ENCODE results near the gene SPACA7.
"Not testable (repeated sequence)": the region's sequence is repeated elsewhere in the genome, so short reads cannot be mapped to it uniquely, and the experiment has no call there.

SPACA7 gene

DNA sequence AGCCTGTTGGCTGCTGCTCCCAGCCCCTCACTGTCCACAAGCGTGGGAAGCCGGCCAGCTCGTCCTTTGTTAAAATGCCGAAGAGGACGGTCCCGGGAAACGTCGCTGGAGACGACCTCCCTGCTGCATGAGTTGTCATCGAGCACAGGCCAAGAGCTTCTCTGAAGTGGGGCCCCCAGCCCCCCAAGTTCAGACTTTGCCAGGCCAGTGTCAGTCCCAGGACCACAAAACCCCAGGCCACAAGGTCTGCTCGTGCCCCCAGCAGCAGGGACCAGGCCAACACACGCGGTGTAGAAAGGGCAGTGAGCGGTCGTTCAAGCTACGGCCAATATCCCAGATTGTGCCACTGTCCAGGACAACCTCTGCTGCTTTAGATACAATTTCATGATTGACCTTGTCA lies 57.4 kb downstream of the SPACA7 start:
- H3K27ac Mint-ChIP-seq, DNase-seq, H3K4me3 Mint-ChIP-seq, H3K27me3 Mint-ChIP-seq, H3K4me1 Mint-ChIP-seq, ATAC-seq: not testable (repeated sequence)
- H3K9me3 Mint-ChIP-seq, result peaks cover 18 to 20% of the 10 kb centered on the region in 2 donors

GRCh38 chr13:112434032-112434431 lies 57.9 kb downstream of the SPACA7 start:
- Mint-ChIP-seq H3K27me3 (peaks cover 7% of the 10 kb centered on the region), H3K27ac (no peak overlapping the region), H3K4me1 (no peaks in the 10 kb centered on the region), H3K4me3 (no peak overlapping the region), H3K9me3 (peaks cover 19 to 21% of the 10 kb centered on the region in 2 donors)
- ATAC-seq (no peak), DNase-seq (no peak)

DNA sequence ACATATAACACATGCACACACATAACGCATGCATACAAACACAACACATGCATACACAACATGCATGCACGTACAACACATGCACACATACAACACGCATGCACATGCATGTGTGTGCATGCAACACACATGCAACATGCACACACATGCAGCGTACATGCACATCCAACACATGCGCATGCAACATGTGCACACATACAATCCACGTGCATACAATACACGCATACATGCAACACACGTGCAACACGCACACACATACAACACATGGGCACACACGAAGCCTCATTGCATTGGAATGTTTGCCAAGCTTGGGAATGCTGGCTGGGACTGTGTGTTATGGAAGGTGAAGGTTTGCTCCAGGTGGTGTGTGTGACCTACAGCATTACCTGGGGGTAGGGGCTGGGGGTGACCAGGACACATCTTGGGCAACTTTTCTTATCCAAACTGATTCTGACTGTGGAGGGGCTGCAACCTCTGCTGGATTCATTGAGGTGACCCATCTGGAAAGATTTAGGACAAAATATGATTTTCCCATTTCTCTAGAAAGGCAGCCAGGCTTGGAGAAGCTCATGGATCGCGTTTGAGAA lies 58.9 kb downstream of the SPACA7 start:
- no peaks in the 10 kb centered on the region for H3K4me1 Mint-ChIP-seq
- ATAC-seq (no peak), DNase-seq (no peak)
- H3K9me3 Mint-ChIP-seq, result peaks cover 11 to 15% of the 10 kb centered on the region in 2 donors
- peaks cover 15% of the 10 kb centered on the region for H3K27me3 Mint-ChIP-seq
- H3K4me3 Mint-ChIP-seq, result no peak overlapping the region
- H3K27ac Mint-ChIP-seq, result no peak overlapping the region

DNA sequence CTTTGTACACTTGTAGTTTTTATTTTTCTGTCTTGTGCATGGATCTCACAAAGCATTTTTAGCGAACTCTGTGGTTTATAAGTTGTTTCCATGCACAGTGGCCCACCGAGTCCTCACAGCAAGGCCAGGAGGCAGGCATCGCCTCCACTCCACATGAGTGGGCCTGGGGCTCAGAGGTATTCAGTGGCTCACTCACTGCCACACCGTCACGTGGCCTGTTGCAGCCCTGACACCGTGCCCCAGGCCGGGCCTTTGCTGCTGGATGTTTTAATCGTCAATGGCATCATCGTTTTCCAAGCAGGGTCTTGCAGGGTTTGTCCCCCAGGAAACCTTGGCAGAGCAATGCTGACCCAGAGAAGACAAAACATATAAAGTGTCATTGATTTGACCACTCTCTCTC lies 59.8 kb downstream of the SPACA7 start:
- no peak for ATAC-seq
- Mint-ChIP-seq H3K4me1 (no peaks in the 10 kb centered on the region), H3K4me3 (no peak overlapping the region), H3K27me3 (peaks cover 23% of the 10 kb centered on the region), H3K27ac (no peak overlapping the region), H3K9me3 (peaks cover 9 to 11% of the 10 kb centered on the region in 2 donors)
- DNase-seq, result no peak

GRCh38 chr13:112438094-112438493 lies 61.9 kb downstream of the SPACA7 start:
- peaks cover under 1% of the 10 kb centered on the region for H3K4me1 Mint-ChIP-seq
- DNase-seq (no peak), ATAC-seq (no peak)
- no peak overlapping the region for H3K27ac Mint-ChIP-seq
- no peak overlapping the region for H3K4me3 Mint-ChIP-seq
- peaks cover 37% of the 10 kb centered on the region for H3K27me3 Mint-ChIP-seq
- peaks cover 9 to 11% of the 10 kb centered on the region in 2 donors for H3K9me3 Mint-ChIP-seq

- no peak overlapping the region for H3K27ac Mint-ChIP-seq
- H3K27me3 Mint-ChIP-seq, result peaks cover 41% of the 10 kb centered on the region
- no peak for ATAC-seq
- no peak for DNase-seq
- H3K4me3 Mint-ChIP-seq, result no peak overlapping the region
- peaks cover 5% of the 10 kb centered on the region for H3K4me1 Mint-ChIP-seq
- peaks cover 9 to 11% of the 10 kb centered on the region in 2 donors for H3K9me3 Mint-ChIP-seq
These were observed 62.4 kb downstream of the SPACA7 start for GRCh38 chr13:112438515-112438914.

DNA sequence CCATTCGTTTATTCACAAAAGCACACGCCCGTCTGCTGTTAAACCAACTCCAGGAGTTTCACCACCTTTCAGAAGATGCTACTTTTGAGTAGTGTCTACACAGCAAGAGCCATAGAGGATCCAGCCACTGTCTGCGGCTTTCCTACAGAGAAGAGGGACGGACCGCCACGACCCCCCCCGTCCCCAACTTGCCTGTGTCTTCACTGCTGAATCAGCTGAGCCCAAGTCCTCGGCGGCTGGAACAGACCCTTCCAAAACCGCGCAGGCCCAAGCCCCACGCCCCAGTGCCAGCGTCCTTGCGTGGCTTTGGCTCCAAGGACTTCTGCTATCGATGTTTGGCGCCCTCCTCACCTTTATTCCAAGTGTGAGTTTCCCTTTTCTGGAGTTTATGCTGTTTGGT lies 65.1 kb downstream of the SPACA7 start:
- ATAC-seq, result no peak
- peaks cover 12% of the 10 kb centered on the region for H3K4me1 Mint-ChIP-seq
- peaks cover 9 to 11% of the 10 kb centered on the region in 2 donors for H3K9me3 Mint-ChIP-seq
- H3K27ac Mint-ChIP-seq, result no peak overlapping the region
- no peak for DNase-seq
- peaks cover 57% of the 10 kb centered on the region for H3K27me3 Mint-ChIP-seq
- no peak overlapping the region for H3K4me3 Mint-ChIP-seq

GRCh38 chr13:112441779-112442310 lies 65.7 kb downstream of the SPACA7 start:
- Mint-ChIP-seq H3K4me3 (no peak overlapping the region), H3K27ac (no peak overlapping the region), H3K27me3 (peaks cover 63% of the 10 kb centered on the region), H3K9me3 (peaks cover 9 to 11% of the 10 kb centered on the region in 2 donors), H3K4me1 (peaks cover 12% of the 10 kb centered on the region)
- no peak for ATAC-seq
- DNase-seq, result no peak

GRCh38 chr13:112442483-112443090 lies 66.4 kb downstream of the SPACA7 start:
- H3K27me3 Mint-ChIP-seq, result peaks cover 70% of the 10 kb centered on the region
- DNase-seq, result no peak
- no peak overlapping the region for H3K27ac Mint-ChIP-seq
- no peak for ATAC-seq
- H3K4me1 Mint-ChIP-seq, result peaks cover 12% of the 10 kb centered on the region
- H3K9me3 Mint-ChIP-seq, result peaks cover 9 to 11% of the 10 kb centered on the region in 2 donors
- H3K4me3 Mint-ChIP-seq, result no peak overlapping the region

- peaks cover 3 to 4% of the 10 kb centered on the region in 2 donors for H3K9me3 Mint-ChIP-seq
- H3K4me1 Mint-ChIP-seq, result peaks cover 12% of the 10 kb centered on the region
- H3K27me3 Mint-ChIP-seq, result peaks cover 73% of the 10 kb centered on the region
- no peak for DNase-seq
- ATAC-seq, result peak; percentile 44
- no peak overlapping the region for H3K27ac Mint-ChIP-seq
- no peak overlapping the region for H3K4me3 Mint-ChIP-seq
These were observed 67.2 kb downstream of the SPACA7 start for GRCh38 chr13:112443191-112443994.

- Mint-ChIP-seq H3K27ac (no peak overlapping the region), H3K4me1 (peaks cover 12% of the 10 kb centered on the region), H3K9me3 (no peaks in the 10 kb centered on the region), H3K4me3 (no peak overlapping the region), H3K27me3 (peaks cover 79% of the 10 kb centered on the region)
- DNase-seq (peak; percentile 67), ATAC-seq (peak; percentile 72)
These were observed 67.8 kb downstream of the SPACA7 start for GRCh38 chr13:112443995-112444311.

DNA sequence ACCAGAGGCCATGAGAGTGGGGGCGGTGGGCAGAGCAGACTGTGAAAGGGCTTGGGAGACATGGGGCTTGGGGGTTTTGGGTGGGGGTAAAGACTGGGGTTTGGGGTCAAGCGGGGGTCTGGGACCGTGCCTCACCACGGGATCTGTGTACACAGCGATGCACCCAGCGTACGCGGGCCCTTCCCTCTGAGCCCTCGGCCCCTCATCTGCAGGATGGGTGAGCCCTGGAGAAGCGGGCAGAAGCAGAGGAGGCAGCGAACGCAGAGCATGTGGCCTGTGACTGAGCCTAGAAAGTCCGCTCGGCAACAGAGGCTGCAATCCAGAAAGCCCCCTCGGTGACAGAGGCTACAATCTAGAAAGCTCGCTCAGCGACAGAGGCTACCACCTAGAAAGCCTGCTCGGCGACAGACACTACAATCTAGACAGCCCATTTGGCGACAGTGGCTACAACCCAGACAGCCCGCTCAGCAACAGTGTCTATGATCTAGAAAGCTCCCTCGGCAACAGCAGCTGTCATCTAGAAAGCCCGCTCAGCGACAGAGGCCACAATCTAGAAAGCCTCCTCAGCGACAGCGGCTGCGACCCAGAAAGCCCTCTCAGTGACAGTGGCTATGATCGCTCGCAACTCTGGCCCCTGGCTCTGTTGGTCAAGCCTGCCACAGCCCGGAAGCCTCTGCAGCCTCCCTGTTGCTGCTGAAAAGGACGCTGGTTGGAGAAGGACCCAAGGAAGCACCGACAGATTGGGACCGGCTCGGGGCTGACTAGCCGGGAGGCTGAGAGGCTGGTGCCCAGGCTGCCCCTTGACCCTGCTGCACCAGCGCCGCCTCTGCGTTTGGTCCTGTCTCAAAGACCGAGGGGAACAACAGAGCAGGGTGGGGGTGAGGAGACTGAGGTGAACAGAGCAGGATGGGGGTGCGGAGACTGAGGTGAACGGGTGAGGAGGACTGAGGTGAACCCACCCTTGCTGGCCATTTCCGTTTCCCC lies 68.6 kb downstream of the SPACA7 start:
- H3K4me3 Mint-ChIP-seq, result no peak overlapping the region
- ATAC-seq (peak; percentile 2), DNase-seq (no peak)
- peaks cover 80% of the 10 kb centered on the region for H3K27me3 Mint-ChIP-seq
- peaks cover 12% of the 10 kb centered on the region for H3K4me1 Mint-ChIP-seq
- no peaks in the 10 kb centered on the region for H3K9me3 Mint-ChIP-seq
- H3K27ac Mint-ChIP-seq, result no peak overlapping the region

- ATAC-seq (peak; percentile 29), DNase-seq (no peak)
- H3K27me3 Mint-ChIP-seq, result peaks cover 83% of the 10 kb centered on the region
These were observed 69.5 kb downstream of the SPACA7 start for GRCh38 chr13:112445411-112446271.

DNA sequence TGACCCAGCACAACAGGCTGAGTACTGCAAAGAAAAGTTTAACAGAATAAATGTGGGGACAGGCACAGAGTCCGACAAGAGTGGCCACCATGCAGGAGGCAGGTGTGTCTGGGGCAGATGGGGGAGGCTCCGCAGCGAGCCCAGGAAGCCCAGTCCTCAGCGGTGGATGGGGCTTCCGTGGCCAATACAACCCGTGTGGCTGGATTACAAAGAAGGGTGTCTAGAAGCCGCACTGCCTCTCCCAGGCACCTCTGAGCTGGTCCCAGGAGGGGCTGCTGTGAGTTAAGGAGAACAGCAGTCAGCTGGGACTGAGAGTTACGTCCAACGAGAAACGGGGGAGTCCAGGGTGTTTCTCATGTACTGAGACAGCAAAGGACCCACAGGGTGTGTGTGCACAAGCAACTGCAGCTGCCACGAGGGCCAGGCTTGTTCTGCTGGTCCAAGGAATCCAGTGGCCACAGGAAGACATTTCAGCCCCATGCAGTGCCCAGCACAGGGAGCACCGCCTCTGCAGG lies 70.2 kb downstream of the SPACA7 start:
- Mint-ChIP-seq H3K27me3 (peaks cover 83% of the 10 kb centered on the region), H3K4me3 (no peak overlapping the region), H3K27ac (no peak overlapping the region), H3K4me1 (peaks cover 12% of the 10 kb centered on the region), H3K9me3 (no peaks in the 10 kb centered on the region)
- no peak for ATAC-seq
- no peak for DNase-seq

More at GRCh38 chr13:112445411-112446271, 69.5 kb downstream of the SPACA7 start:
- Mint-ChIP-seq H3K9me3 (no peaks in the 10 kb centered on the region), H3K4me3 (no peak overlapping the region), H3K4me1 (peaks cover 12% of the 10 kb centered on the region), H3K27ac (no peak overlapping the region)

Data from stimulated activated naive CD8-positive, alpha-beta T cell treated with anti-CD3 and anti-CD28 coated beads, Interleukin-15, amount 100 ng/mL, for 72 hours (primary cell).